Smooth muscle cell of trachea (primary cell): Measurements from ENCODE around the gene MIR17HG. TPM values are rescaled to one million over a fixed set of nuclear protein-coding genes. Genes with fewer than 3 reads are reported as not detected.

ENCODE experiments used
- total RNA-seq: library from RNA; depleted of rRNA; stranded (reverse); fragments of >200 nt; gene quantifications from 2 replicates; pipeline ENCODE4 v1.2.1, GENCODE V29; 2014

Gene MIR17HG
- total RNA-seq = 1.7 and 3.3 TPM in 2 replicates

GRCh38 chr13:91347202-91347995 is at the start of gene MIR17HG:
TSS of gene MIR17HG (plus strand) at chr13:91347687.

GRCh38 chr13:91398413-91399188 is 51.1 kb downstream of the MIR17HG start, which contains the start of gene GPC5:
TSS of gene GPC5 (plus strand) at chr13:91398621.

Other genes with a start within 250 kb of the MIR17HG start
- under 0.01 TPM in 1 of 2 replicates, not detected in the other for gene GPC5, start 50.9 kb downstream of the MIR17HG start, total RNA-seq